Bone marrow (tissue), 2 donors: Measurements from ENCODE around the gene SPATA6L.

Experiments
- DNase-seq, 2 donors: peaks; one replicate each; lab custom pipeline; 2025; lab: John Stamatoyannopoulos, UW

The SPATA6L gene

GRCh38 chr9:4666042-4666699 lies at the start of gene SPATA6L:
TSS of gene SPATA6L (minus strand) at chr9:4666480. CDS start at chr9:4666250, 230 bp downstream.
- DNase-seq = peak; percentile 12 to 22

- no peak for DNase-seq
These were observed 48.2 kb upstream of the SPATA6L start for GRCh38 chr9:4714266-4715016.

GRCh38 chr9:4713849-4714248 lies 47.6 kb upstream of the SPATA6L start:
- no peak for DNase-seq

GRCh38 chr9:4709380-4709779 lies 43.1 kb upstream of the SPATA6L start:
- no peak for DNase-seq

GRCh38 chr9:4706971-4707622 lies 40.8 kb upstream of the SPATA6L start:
- peak in 1 of 2 donors; percentile 33 for DNase-seq

GRCh38 chr9:4706021-4706420 lies 39.7 kb upstream of the SPATA6L start:
- no peak for DNase-seq

GRCh38 chr9:4704129-4704528 lies 37.8 kb upstream of the SPATA6L start:
- no peak for DNase-seq

GRCh38 chr9:4701526-4701925 lies 35.2 kb upstream of the SPATA6L start:
- no peak for DNase-seq

- no peak for DNase-seq
These were observed 34.7 kb upstream of the SPATA6L start for GRCh38 chr9:4700932-4701331.

- no peak for DNase-seq
These were observed 33.8 kb upstream of the SPATA6L start for GRCh38 chr9:4700091-4700490.

GRCh38 chr9:4691795-4692194 lies 25.5 kb upstream of the SPATA6L start:
- DNase-seq = no peak

GRCh38 chr9:4690144-4690543 lies 23.9 kb upstream of the SPATA6L start:
- no peak for DNase-seq

- DNase-seq = no peak
These were observed 23.4 kb upstream of the SPATA6L start for GRCh38 chr9:4689687-4690104.

GRCh38 chr9:4689021-4689420 lies 22.7 kb upstream of the SPATA6L start:
- DNase-seq = no peak

- DNase-seq = no peak
These were observed 20.3 kb upstream of the SPATA6L start for GRCh38 chr9:4686584-4686983.

- DNase-seq = no peak
These were observed 19.8 kb upstream of the SPATA6L start for GRCh38 chr9:4686112-4686511.

- no peak for DNase-seq
These were observed 18.5 kb upstream of the SPATA6L start for GRCh38 chr9:4684820-4685219.

- peak in 1 of 2 donors; percentile 58 for DNase-seq
These were observed 14.5 kb upstream of the SPATA6L start for GRCh38 chr9:4680750-4681149.

- no peak for DNase-seq
These were observed 13.9 kb upstream of the SPATA6L start for GRCh38 chr9:4680173-4680525.

- DNase-seq = peak; percentile 93 to 98
These were observed 13.2 kb upstream of the SPATA6L start, which contains the start of gene CDC37L1 for GRCh38 chr9:4679268-4680172. TSS of gene CDC37L1 (plus strand) at chr9:4679569. CDS start at chr9:4679768, 199 bp downstream.

- DNase-seq = peak; percentile 31 to 63
These were observed 12.5 kb upstream of the SPATA6L start for GRCh38 chr9:4678679-4679267.

GRCh38 chr9:4677392-4677791 lies 11.1 kb upstream of the SPATA6L start:
- no peak for DNase-seq
